Keratinocyte (primary cell): ENCODE data around the gene DHX35.

ENCODE experiments used
- CTCF ChIP-seq, 3 experiments: IDR thresholded peaks in 1 of 3; conservative IDR thresholded peaks in 1 of 3; optimal IDR thresholded peaks in 1 of 3; 2 replicates in 2 of 3; 3 replicates in 1 of 3; pipeline versions ENCODE3 to v1.5.1; 2011; ENCODE audit warnings: low read length in 3 of 3, mild to moderate bottlenecking in 3 of 3, moderate library complexity in 2 of 3, control low read depth in 1 of 3, inconsistent platforms in 1 of 3; ENCODE audit not compliant: insufficient read depth in 2 of 3; ENCODE audit errors: extremely low read depth in 1 of 3
- EZH2 ChIP-seq: IDR thresholded peaks from one replicate; pipeline ENCODE4 v1.6.1; 2012; ENCODE audit warnings: inconsistent platforms, mild to moderate bottlenecking, low read length, moderate library complexity

- TF ChIP-seq CTCF (optimal IDR thresholded peaks at IDR 0.05 in 1 of 3, IDR thresholded peaks at IDR 0.05 in 1 of 3, conservative IDR thresholded peaks at IDR 0.05 in 1 of 3; ENCODE audit: extremely low read depth in 1 of 3, insufficient read depth in 2 of 3, low read length in 3 of 3) (no peak), EZH2 (no peak)
Measured at GRCh38 chr20:38926934-38927616, 35.1 kb upstream of the DHX35 start.
